ENCODE data around the gene SLC26A4. TPM values are rescaled to one million over a fixed set of nuclear protein-coding genes. Genes with fewer than 3 reads are reported as not detected.

SLC26A4 gene
- total and polyA plus RNA-seq, 10 donors: 0.09 to 0.75 (median 0.29) TPM

GRCh38 chr7:107659666-107660065 lies 962 bp upstream of the SLC26A4 start:
- H3K4me1 ChIP-seq: peaks cover 7 to 30% (median 25%) of the 10 kb centered on the region in 6 donors
- no peak overlapping the region for H3K27ac ChIP-seq
- no peaks in the 10 kb centered on the region for H3K9me3 ChIP-seq
- no peak overlapping the region for H3K4me3 ChIP-seq
- peaks cover 0 to 53% (median 32%) of the 10 kb centered on the region in 7 donors for H3K27me3 ChIP-seq (replicated peaks in 1 of 7)
- H3K36me3 ChIP-seq: no peaks in the 10 kb centered on the region
- DNase-seq: no peak
- WGBS, 5 donors: 52 to 71% (median 54%) methylated on average over 4 of the region's 4 CpGs
- TF ChIP-seq POLR2A (IDR thresholded peaks at IDR 0.05) (no peak), CTCF (IDR thresholded peaks at IDR 0.05 in 8 of 11, conservative IDR thresholded peaks at IDR 0.05 in 3 of 11) (no peak)
- intact Hi-C loops (cut with DNase I; ENCODE audit: low total_unique reads): no loop called here

DNA sequence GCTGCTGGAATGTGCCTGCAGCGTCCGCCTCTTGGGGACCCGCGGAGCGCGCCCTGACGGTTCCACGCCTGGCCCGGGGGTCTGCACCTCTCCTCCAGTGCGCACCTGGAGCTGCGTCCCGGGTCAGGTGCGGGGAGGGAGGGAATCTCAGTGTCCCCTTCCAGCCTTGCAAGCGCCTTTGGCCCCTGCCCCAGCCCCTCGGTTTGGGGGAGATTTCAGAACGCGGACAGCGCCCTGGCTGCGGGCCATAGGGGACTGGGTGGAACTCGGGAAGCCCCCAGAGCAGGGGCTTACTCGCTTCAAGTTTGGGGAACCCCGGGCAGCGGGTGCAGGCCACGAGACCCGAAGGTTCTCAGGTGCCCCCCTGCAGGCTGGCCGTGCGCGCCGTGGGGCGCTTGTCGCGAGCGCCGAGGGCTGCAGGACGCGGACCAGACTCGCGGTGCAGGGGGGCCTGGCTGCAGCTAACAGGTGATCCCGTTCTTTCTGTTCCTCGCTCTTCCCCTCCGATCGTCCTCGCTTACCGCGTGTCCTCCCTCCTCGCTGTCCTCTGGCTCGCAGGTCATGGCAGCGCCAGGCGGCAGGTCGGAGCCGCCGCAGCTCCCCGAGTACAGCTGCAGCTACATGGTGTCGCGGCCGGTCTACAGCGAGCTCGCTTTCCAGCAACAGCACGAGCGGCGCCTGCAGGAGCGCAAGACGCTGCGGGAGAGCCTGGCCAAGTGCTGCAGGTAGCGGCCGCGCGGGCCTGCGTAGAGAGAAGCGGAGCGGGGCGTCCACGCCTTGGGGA lies 645 bp downstream of the SLC26A4 start:
- WGBS, 5 donors: 0 to 1% (median 1%) methylated on average over 39 to 73 of the region's 73 CpGs
- Histone ChIP-seq H3K27me3 (replicated peaks in 1 of 7) (peaks cover 0 to 53% (median 32%) of the 10 kb centered on the region in 7 donors), H3K9me3 (no peaks in the 10 kb centered on the region), H3K4me1 (peaks cover 7 to 30% (median 25%) of the 10 kb centered on the region in 6 donors), H3K27ac (no peak overlapping the region), H3K4me3 (peak overlapping the region; percentile 38 to 79 (median 54)), H3K36me3 (no peaks in the 10 kb centered on the region)
- TF ChIP-seq CTCF (IDR thresholded peaks at IDR 0.05 in 8 of 11, conservative IDR thresholded peaks at IDR 0.05 in 3 of 11) (peak in 3 of 11 experiments; percentile 9 to 26 (median 9)), POLR2A (IDR thresholded peaks at IDR 0.05) (no peak), POLR2AphosphoS5 (IDR thresholded peaks at IDR 0.05) (peak in 2 of 3 donors; percentile 28 to 59)
- intact Hi-C loops (cut with DNase I; ENCODE audit: low total_unique reads): no loop called here
- DNase-seq: peak; percentile 90

GRCh38 chr7:107661865-107662379 lies 1.3 kb downstream of the SLC26A4 start:
- Histone ChIP-seq H3K27me3 (replicated peaks in 1 of 7) (peaks cover 0 to 53% (median 32%) of the 10 kb centered on the region in 7 donors), H3K27ac (no peak overlapping the region)

More at GRCh38 chr7:107661865-107662379, 1.3 kb downstream of the SLC26A4 start:
- WGBS, 5 donors: 10 to 35% (median 12%) methylated on average over 7 to 20 of the region's 20 CpGs
- Histone ChIP-seq H3K4me3 (peak overlapping the region; percentile 38 to 79 (median 54)), H3K4me1 (peaks cover 7 to 30% (median 25%) of the 10 kb centered on the region in 6 donors), H3K36me3 (no peaks in the 10 kb centered on the region), H3K9me3 (no peaks in the 10 kb centered on the region)
- no peak for TF ChIP-seq POLR2A (IDR thresholded peaks at IDR 0.05)
- peak in 2 of 11 experiments; percentile 1 to 23 for TF ChIP-seq CTCF (IDR thresholded peaks at IDR 0.05 in 8 of 11, conservative IDR thresholded peaks at IDR 0.05 in 3 of 11)
- intact Hi-C loops (cut with DNase I; ENCODE audit: low total_unique reads): no loop called here
- no peak for DNase-seq

Data from spleen (tissue), 11 donors.